Cerebellar cortex (tissue), 1 donor: ENCODE measurements around the gene MED31.
"Not testable (repeated sequence)": the region's sequence is repeated elsewhere in the genome, so short reads cannot be mapped to it uniquely, and the experiment has no call there.

Source experiments
- DNase-seq: peaks from one replicate; pipeline ENCODE4 v3.0.0-alpha.2; 2015; ENCODE audit warnings: low spot score

The MED31 gene

GRCh38 chr17:6651354-6651918, at the start of gene MED31, which contains the start of gene C17orf100:
MED31 (minus strand) TSS chr17:6651605; CDS start chr17:6651528, 77 bp downstream.
C17orf100 (plus strand) TSS chr17:6651762; CDS start chr17:6651914, 152 bp downstream.
- DNase-seq = peak; percentile 92

- DNase-seq = no peak
These were observed 49.5 kb upstream of the MED31 start for GRCh38 chr17:6700948-6701307.

DNA sequence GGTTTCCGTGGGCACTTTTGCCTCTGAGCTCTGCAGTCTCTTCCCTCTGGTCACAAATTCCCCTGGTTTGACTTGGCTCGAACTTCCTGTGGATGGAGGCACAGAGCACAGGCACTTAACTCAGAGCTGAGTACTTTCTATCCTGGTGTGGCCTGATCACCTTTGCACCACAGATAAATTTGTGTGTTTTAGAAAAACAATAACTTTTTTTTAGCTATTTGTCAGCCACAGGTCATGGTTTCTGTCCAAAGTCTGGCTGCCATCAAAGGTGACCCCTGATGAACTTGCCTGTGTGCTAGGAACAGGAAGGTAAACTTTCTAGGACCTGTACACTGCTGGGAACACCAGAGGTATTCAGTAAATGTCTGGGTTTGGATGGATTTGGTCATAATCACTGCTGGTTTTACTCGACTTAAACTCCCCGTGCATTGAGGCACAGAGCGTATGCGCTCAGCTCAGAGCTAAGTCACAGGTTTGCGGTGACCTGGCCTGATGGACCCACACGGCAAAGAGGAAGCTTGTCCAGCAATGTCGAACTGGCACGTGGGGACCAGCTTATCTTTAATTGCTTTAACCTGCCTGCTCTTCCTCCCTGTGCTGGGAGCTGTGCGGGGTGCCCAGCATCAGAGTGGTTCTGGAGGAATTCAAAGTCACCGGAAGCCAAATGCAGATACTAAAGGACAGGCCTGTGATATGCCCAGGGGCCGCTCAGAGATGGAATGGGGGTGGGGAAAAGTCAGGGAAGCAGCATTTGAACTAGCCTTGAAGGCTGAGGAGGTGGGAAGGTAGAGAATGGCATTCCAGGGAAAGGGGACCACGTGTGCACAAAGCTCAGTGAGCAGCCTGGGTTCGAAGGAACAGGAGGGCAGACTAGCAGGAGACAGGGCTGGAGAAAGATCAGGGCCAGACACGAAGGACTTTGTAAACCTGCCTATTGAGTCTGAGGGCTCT, 48.9 kb upstream of the MED31 start:
- no peak for DNase-seq

GRCh38 chr17:6698004-6698403, 46.6 kb upstream of the MED31 start:
- DNase-seq = no peak

GRCh38 chr17:6696906-6697305, 45.5 kb upstream of the MED31 start:
- DNase-seq = no peak

- DNase-seq = no peak
These were observed 44.2 kb upstream of the MED31 start for GRCh38 chr17:6695565-6695964.

- DNase-seq = no peak
These were observed 43.6 kb upstream of the MED31 start for GRCh38 chr17:6695051-6695450.

DNA sequence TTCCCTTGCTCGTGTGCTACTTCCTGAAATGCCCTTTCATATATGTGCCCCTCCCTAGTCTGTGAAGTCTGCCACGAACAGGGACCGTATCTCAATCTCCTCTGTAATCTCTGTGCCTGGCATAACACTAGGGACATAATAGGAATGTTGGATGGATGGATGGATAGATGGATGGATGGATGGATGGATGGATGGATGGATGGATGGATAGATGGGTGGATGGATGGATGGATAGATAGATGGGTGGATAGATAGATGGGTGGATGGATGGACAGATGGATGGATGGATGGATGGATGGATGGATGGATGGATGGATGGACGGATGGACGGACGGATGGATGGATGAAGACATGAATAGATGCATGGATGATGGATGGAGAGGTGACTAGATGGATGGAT, 40.6 kb upstream of the MED31 start:
- not testable (repeated sequence) for DNase-seq

- DNase-seq = no peak
These were observed 40.1 kb upstream of the MED31 start for GRCh38 chr17:6691546-6691945.

- DNase-seq = no peak
These were observed 39.2 kb upstream of the MED31 start for GRCh38 chr17:6690641-6691040.

GRCh38 chr17:6688944-6689343, 37.5 kb upstream of the MED31 start:
- no peak for DNase-seq

DNA sequence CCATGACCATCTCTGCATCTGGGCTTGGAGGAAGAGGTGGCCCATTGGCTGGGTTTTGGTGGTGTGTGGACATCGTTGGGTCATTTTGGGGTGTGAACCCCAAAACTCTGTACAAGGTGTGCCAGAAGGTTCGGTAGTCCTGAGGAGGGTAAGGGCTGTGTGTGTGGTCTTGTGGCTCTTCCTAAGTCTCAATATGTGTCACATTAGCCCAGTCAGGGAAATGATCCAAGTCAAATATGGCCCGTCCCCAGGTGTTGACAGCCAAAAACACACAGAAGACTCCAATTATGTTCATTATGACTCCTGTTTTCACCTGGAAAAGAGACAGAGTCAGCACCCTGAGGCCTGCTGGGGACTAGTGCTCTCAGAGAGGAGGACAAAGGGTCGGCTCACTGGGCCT, 34.6 kb upstream of the MED31 start:
- no peak for DNase-seq

- DNase-seq = no peak
These were observed 33.7 kb upstream of the MED31 start for GRCh38 chr17:6684881-6685767.

DNA sequence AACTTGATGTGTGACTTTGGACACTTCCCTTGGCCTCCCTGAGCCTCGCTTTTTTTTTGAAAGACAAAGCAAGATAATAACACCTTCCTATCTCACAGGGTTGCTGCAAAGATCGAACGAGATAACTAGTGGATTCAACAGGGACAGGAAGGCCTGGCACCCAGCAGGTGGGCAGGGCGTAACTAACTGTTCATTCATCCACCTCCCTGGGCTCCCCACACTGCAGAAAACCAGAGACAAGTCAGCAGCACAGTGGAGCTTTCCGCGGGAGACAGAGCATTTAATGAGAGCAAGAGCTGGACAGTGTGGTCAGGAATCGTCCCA, 33.0 kb upstream of the MED31 start:
- DNase-seq = no peak

DNA sequence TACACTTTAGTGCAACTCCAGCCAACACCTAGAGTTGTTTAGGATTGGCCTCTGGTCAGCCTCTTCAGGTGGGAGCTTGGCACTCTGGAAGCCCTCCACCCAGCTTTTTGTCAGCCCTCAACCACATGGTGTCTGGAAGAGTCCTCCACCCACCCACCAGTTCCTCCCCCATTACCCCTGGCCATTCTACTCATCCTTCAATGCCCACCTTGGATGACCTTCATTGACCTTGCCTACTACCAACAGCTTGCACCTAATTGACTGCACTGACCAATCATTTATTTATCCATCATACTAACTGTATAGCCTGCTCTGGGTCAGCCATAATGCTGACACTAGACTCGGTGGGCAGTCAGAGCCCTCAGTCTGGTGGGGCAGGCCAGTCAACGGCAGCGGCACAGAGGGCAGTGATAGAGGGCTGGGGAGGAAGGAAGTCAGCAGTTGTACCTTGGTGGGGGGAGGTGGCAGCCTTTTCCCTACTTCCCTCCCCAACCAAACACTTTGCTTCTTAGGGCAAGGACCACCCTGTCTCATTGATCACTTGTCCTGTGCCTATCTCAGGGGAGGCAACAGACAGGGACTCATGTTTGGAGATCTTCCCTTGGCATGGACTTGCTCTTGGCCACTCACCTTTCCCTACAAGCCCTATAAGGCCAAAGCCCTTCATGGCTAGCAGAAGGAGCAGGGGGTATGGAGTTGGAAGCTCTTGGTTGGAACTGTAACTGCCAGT, 32.5 kb upstream of the MED31 start:
- DNase-seq = no peak

DNA sequence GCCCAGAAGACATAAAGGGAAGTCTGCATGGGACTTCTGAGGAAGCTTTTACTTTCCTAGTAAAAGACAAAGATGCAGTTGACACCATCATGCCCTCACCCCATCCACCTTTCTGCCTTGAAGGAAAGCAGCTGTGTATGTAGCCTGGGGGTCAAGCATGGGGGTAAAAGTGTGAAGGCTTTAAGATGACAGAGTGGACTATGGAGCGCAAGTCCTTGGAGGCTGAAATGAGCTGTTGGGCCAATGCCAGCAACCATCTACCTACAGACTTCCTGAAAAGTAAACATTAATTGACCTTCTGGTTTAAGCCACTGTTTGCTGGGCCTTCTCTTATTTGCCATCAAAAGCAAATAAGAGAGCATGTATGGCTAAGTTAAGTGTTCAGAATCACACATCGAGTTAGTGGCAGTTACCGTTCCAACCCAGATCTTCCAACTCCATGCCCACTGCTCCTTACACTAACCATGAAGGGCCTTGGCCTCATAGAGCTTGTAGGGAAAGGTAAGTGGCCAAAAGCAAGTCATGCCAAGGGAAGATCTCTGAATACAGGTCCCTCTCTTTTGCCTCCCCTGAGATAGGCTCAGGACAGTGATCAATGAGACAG, 31.8 kb upstream of the MED31 start:
- no peak for DNase-seq

DNA sequence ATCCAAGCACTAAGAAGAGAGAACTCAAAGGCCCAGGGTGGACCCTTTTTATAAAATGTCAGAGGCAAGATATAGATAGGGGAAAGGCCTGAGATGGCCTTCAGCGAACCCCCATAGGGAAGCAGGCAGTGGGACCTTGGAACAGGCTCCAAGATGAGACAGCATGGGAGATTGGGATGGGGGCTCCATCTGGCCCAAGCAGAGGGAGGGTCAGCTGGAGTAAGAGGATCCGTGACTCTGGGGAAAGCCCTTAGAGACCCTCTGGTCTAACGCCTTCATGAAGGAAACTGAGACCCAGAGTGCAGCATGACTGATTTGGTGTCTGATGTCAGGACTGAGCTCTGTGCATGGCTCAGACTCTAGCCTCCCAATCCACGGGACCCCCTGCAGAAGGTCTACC, 30.9 kb upstream of the MED31 start:
- DNase-seq = no peak

DNA sequence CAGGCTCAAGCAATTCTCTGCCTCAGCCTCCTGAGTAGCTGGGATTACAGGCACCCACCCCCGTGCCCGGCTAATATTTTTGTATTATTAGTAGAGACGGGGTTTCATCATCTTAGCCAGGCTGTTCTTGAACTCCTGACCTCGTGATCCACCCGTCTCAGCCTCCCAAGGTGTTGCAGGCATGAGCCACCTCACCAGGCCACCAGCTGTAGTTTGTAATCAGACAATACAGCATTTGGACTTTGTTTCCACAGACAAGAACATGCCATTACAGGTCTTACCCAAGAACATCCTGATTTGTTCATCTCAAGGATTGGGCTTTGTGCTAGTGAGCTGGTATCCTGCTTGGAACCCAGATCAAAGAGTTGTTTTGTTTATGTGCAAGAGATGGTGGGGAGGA, 30.3 kb upstream of the MED31 start:
- no peak for DNase-seq

GRCh38 chr17:6681176-6681575, 29.8 kb upstream of the MED31 start:
- no peak for DNase-seq

DNA sequence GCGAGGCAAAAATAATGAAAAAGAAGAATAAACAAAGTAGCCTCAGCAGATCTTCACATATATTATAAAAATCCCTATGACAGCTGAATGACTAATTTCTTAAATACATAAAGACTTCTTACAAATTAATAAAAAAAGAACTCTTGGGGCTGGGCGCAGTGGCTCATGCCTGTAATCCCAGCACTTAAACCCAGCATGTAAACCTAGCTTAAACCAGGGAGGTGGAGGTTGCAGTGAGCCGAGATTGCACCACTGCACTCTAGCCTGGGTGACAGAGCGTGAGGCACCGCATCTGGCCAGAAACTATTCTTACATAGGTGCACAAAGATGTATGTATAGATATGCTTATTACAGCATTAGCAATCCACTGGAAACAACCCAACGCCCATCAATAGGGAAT, 27.8 kb upstream of the MED31 start:
- no peak for DNase-seq

- no peak for DNase-seq
These were observed 26.5 kb upstream of the MED31 start for GRCh38 chr17:6677946-6678345.
